PC-9 (cell line): ENCODE data around the gene L3MBTL1. TPM values are rescaled to one million over a fixed set of nuclear protein-coding genes. Genes with fewer than 3 reads are reported as not detected.

ENCODE experiments used
- BruUV-seq: library from RNA; stranded (reverse); fragments of 400-500 nt; replicated peaks from 2 replicates; lab custom pipeline; 2021; lab: Mats Ljungman, UMichigan
- CTCF ChIA-PET: fragments of 300-600 bp; sonication (Branson Sonifier 250); formaldehyde crosslinking; loops from one replicate; lab custom pipeline; 2022; ENCODE audit warnings: antibody characterized with exemption; lab: Charles Lee
- POLR2A ChIA-PET: fragments of 300-600 bp; sonication (Branson Sonifier 250); formaldehyde crosslinking; loops from one replicate; lab custom pipeline; 2022; ENCODE audit warnings: antibody characterized with exemption; ENCODE audit not compliant: unreplicated experiment; lab: Charles Lee
- DNase-seq, 2 experiments: peaks; one replicate each; pipeline versions ENCODE4 v3.0.0 to v3.0.0-alpha.2; 2015 to 2022; ENCODE audit warnings: mixed read lengths in 1 of 2
- H2AFZ ChIP-seq: fragments of 200-600 bp; sonication (generic); 2 replicates; pipeline ENCODE4 v1.8.1; 2017; ENCODE audit warnings: antibody characterized with exemption
- H3F3A ChIP-seq: fragments of 200-600 bp; sonication (generic); 2 replicates; pipeline ENCODE4 v1.8.1; 2017; ENCODE audit warnings: antibody characterized with exemption, mild to moderate bottlenecking, low read depth; ENCODE audit not compliant: insufficient read depth
- H3K27ac ChIP-seq: fragments of 200-600 bp; sonication (generic); 2 replicates; pipeline ENCODE4 v1.6.1; 2016; ENCODE audit warnings: mixed run types
- H3K27me3 ChIP-seq: fragments of 200-600 bp; sonication (generic); 2 replicates; pipeline ENCODE4 v1.6.1; 2016; ENCODE audit warnings: low read depth, mixed run types; ENCODE audit not compliant: insufficient read depth
- H3K36me3 ChIP-seq: fragments of 200-600 bp; sonication (generic); 2 replicates; pipeline ENCODE4 v1.6.1; 2016; ENCODE audit warnings: low read depth, mixed run types
- H3K4me1 ChIP-seq: fragments of 200-600 bp; sonication (generic); replicated peaks from 2 replicates; pipeline ENCODE4 v1.6.1; 2016; ENCODE audit warnings: mixed run types; ENCODE audit not compliant: insufficient read depth
- H3K4me2 ChIP-seq: fragments of 200-600 bp; sonication (generic); 2 replicates; pipeline ENCODE4 v1.6.1; 2017; ENCODE audit warnings: mixed run types
- H3K4me3 ChIP-seq: fragments of 200-600 bp; sonication (generic); 2 replicates; pipeline ENCODE4 v1.6.1; 2016; ENCODE audit warnings: mixed run types
- H3K79me2 ChIP-seq: fragments of 200-600 bp; sonication (generic); 2 replicates; pipeline ENCODE4 v1.6.1; 2017; ENCODE audit warnings: low read depth, mixed run types
- H3K9me2 ChIP-seq: fragments of 200-600 bp; sonication (generic); 2 replicates; pipeline ENCODE4 v1.8.1; 2017; ENCODE audit warnings: mild to moderate bottlenecking; ENCODE audit not compliant: insufficient read depth
- H3K9me3 ChIP-seq: fragments of 200-600 bp; sonication (generic); 2 replicates; pipeline ENCODE4 v1.8.1; 2016; ENCODE audit warnings: low read depth; ENCODE audit not compliant: insufficient read depth
- H4K20me1 ChIP-seq: fragments of 200-600 bp; sonication (generic); 2 replicates; pipeline ENCODE4 v1.8.1; 2017; ENCODE audit not compliant: insufficient read depth
- EZH2 ChIP-seq: fragments of 200-600 bp; sonication (generic); IDR thresholded peaks from 2 replicates; pipeline ENCODE4 v1.8.0; 2017; ENCODE audit warnings: antibody characterized with exemption, low read depth
- intact Hi-C: fragments of 100-400 bp; cut with micrococcal nuclease; formaldehyde crosslinking; loops from one replicate; pipeline ENCODE4 v1.10.0; 2022; ENCODE audit not compliant: unreplicated experiment
- total RNA-seq: library from RNA; stranded (reverse); gene quantifications from 2 replicates; pipeline ENCODE4 v1.2.3, GENCODE V29; 2021
- TF ChIP-seq, protein P1 (sequence below): fragments of 200-600 bp; sonication (generic); conservative IDR thresholded peaks from 2 replicates; pipeline ENCODE4 v1.6.1; 2017; ENCODE audit warnings: mixed run types, antibody characterized with exemption, mild to moderate bottlenecking, moderate library complexity

Gene L3MBTL1
- total RNA-seq, 1 experiment from 2014 or later = 34.9 TPM

DNA sequence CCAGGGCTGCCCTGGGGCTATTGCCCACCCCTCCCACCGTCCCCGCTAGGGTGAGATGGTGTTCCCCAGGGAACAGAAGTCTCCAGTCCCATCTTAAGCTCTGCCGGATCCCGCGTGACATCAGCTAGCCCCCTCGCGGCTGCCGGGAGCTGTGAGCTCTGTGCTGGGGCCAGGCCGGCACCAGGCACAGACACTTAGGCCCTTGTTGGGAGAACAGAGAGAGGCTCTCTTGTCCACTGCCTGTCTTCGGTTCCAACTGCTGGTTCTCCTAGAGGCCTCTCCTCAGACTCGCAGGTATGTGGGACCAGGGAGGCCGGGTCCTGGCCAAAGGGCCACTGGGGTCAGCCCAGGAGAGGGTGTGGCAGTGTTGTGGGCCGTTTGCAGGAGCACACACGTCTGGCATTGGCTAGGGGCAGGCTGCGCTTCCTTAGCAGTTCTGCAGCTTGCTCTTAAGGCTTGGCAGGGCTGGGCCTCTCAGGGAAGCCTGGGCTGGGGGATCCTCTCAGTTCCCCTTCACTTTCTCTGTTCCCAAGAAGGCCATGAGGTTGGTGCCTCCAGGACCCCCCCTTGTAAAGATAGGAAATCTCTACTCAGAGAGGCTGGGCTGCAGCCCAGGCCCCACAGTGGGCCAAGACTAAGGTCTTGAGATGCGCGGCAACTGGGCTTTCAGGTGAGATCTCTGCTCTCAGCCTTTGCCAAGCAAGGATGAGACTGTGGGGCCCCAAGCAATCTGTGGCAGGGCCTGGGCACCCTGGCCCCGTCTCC is 57.7 kb downstream of the L3MBTL1 start:
- Histone ChIP-seq H3F3A (no peaks in the 10 kb centered on the region), H3K4me2 (no peak overlapping the region), H3K27ac (no peak overlapping the region), H3K4me3 (no peak overlapping the region), H2AFZ (no peak overlapping the region), H4K20me1 (no peaks in the 10 kb centered on the region), H3K9me2 (no peaks in the 10 kb centered on the region), H3K4me1 (no peaks in the 10 kb centered on the region), H3K27me3 (no peaks in the 10 kb centered on the region), H3K79me2 (no peaks in the 10 kb centered on the region), H3K9me3 (no peaks in the 10 kb centered on the region), H3K36me3 (no peaks in the 10 kb centered on the region)
- BruUV-seq = no TSS peak
- TF ChIP-seq, protein P1, sequence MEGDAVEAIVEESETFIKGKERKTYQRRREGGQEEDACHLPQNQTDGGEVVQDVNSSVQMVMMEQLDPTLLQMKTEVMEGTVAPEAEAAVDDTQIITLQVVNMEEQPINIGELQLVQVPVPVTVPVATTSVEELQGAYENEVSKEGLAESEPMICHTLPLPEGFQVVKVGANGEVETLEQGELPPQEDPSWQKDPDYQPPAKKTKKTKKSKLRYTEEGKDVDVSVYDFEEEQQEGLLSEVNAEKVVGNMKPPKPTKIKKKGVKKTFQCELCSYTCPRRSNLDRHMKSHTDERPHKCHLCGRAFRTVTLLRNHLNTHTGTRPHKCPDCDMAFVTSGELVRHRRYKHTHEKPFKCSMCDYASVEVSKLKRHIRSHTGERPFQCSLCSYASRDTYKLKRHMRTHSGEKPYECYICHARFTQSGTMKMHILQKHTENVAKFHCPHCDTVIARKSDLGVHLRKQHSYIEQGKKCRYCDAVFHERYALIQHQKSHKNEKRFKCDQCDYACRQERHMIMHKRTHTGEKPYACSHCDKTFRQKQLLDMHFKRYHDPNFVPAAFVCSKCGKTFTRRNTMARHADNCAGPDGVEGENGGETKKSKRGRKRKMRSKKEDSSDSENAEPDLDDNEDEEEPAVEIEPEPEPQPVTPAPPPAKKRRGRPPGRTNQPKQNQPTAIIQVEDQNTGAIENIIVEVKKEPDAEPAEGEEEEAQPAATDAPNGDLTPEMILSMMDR = no peak
- no peak for TF ChIP-seq EZH2
- no peak for DNase-seq
- ChIA-PET POLR2A (no interaction called here), CTCF (no interaction called here)
- intact Hi-C loops = no loop called here

GRCh38 chr20:43565758-43566104 is 58.2 kb downstream of the L3MBTL1 start:
- no peak overlapping the region for H2AFZ ChIP-seq
- H3K4me1 ChIP-seq = no peaks in the 10 kb centered on the region
- H3K4me2 ChIP-seq = no peak overlapping the region
- H3F3A ChIP-seq = no peaks in the 10 kb centered on the region
- POLR2A ChIA-PET = no interaction called here
- no peaks in the 10 kb centered on the region for H3K27me3 ChIP-seq
- CTCF ChIA-PET = no interaction called here
- DNase-seq = no peak
- no peaks in the 10 kb centered on the region for H3K36me3 ChIP-seq
- H4K20me1 ChIP-seq = no peaks in the 10 kb centered on the region
- H3K79me2 ChIP-seq = no peaks in the 10 kb centered on the region
- no TSS peak for BruUV-seq
- TF ChIP-seq EZH2 = no peak
- TF ChIP-seq, protein P1 = no peak
- no peaks in the 10 kb centered on the region for H3K9me2 ChIP-seq
- H3K4me3 ChIP-seq = no peak overlapping the region
- intact Hi-C loops = no loop called here
- no peaks in the 10 kb centered on the region for H3K9me3 ChIP-seq
- H3K27ac ChIP-seq = no peak overlapping the region

DNA sequence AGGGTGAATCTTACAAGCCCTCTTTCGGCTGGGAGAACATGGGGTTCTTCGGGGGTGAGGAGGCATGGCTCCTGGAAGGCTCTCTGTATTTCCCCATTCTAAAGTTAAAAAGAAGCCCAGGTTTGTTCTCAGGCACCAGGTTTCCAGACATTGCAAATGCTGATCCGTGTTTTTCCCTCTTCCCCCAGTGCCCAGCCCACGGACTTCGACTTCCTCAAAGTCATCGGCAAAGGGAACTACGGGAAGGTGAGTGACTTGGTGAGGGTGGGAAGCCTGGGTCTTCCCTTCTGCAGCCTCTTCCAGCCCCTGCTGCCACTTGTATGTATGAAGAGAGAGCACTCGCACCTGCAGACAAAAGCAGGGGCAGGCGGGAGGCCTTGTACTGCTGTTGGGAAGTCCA is 60.0 kb downstream of the L3MBTL1 start:
- TF ChIP-seq, protein P1 = no peak
- TF ChIP-seq EZH2 = no peak
- H2AFZ ChIP-seq = no peak overlapping the region
- H3K79me2 ChIP-seq = no peaks in the 10 kb centered on the region
- CTCF ChIA-PET = no interaction called here
- no peak for DNase-seq
- H3F3A ChIP-seq = no peaks in the 10 kb centered on the region
- no peak overlapping the region for H3K4me2 ChIP-seq
- POLR2A ChIA-PET = no interaction called here
- no peak overlapping the region for H3K27ac ChIP-seq
- H4K20me1 ChIP-seq = no peaks in the 10 kb centered on the region
- no peaks in the 10 kb centered on the region for H3K27me3 ChIP-seq
- BruUV-seq = no TSS peak
- no peaks in the 10 kb centered on the region for H3K36me3 ChIP-seq
- intact Hi-C loops = no loop called here
- H3K4me3 ChIP-seq = no peak overlapping the region
- no peaks in the 10 kb centered on the region for H3K4me1 ChIP-seq
- H3K9me2 ChIP-seq = no peaks in the 10 kb centered on the region
- no peaks in the 10 kb centered on the region for H3K9me3 ChIP-seq
